ENCODE results near the gene LIPC.

DNA sequence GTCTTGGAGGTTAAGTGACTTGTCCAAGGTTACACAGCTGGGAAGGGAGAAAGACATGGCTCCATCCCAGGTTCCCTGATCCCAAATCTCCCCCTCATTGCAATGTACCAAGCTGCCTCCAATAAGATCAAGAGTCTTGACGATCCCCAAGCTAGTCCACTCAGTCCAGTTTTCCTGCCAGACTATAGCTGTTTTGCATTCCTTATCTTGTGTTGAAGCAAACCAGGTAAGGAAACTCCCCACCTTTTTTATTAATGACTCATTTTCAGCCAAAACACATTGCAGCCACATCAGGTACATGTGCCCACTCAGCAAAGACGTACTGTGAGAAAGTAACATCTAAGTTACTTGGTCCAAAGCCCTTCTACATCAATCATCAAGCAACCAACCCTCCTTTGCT is 41.9 kb downstream of the LIPC start:
- TF ChIP-seq EP300 (IDR thresholded peaks at IDR 0.05) = no peak
- TF ChIP-seq, protein P1, sequence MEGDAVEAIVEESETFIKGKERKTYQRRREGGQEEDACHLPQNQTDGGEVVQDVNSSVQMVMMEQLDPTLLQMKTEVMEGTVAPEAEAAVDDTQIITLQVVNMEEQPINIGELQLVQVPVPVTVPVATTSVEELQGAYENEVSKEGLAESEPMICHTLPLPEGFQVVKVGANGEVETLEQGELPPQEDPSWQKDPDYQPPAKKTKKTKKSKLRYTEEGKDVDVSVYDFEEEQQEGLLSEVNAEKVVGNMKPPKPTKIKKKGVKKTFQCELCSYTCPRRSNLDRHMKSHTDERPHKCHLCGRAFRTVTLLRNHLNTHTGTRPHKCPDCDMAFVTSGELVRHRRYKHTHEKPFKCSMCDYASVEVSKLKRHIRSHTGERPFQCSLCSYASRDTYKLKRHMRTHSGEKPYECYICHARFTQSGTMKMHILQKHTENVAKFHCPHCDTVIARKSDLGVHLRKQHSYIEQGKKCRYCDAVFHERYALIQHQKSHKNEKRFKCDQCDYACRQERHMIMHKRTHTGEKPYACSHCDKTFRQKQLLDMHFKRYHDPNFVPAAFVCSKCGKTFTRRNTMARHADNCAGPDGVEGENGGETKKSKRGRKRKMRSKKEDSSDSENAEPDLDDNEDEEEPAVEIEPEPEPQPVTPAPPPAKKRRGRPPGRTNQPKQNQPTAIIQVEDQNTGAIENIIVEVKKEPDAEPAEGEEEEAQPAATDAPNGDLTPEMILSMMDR (IDR thresholded peaks at IDR 0.05) = no peak

Data from sigmoid colon (tissue), 4 donors.